GM04504 (cell line): ENCODE results near the gene FNDC7.
"Not testable (repeated sequence)": the region's sequence is repeated elsewhere in the genome, so short reads cannot be mapped to it uniquely, and the experiment has no call there.

Source experiments
- DNase-seq: peaks from one replicate; pipeline ENCODE4 v3.0.0-alpha.2; 2012; ENCODE audit warnings: low read depth

The FNDC7 gene

DNA sequence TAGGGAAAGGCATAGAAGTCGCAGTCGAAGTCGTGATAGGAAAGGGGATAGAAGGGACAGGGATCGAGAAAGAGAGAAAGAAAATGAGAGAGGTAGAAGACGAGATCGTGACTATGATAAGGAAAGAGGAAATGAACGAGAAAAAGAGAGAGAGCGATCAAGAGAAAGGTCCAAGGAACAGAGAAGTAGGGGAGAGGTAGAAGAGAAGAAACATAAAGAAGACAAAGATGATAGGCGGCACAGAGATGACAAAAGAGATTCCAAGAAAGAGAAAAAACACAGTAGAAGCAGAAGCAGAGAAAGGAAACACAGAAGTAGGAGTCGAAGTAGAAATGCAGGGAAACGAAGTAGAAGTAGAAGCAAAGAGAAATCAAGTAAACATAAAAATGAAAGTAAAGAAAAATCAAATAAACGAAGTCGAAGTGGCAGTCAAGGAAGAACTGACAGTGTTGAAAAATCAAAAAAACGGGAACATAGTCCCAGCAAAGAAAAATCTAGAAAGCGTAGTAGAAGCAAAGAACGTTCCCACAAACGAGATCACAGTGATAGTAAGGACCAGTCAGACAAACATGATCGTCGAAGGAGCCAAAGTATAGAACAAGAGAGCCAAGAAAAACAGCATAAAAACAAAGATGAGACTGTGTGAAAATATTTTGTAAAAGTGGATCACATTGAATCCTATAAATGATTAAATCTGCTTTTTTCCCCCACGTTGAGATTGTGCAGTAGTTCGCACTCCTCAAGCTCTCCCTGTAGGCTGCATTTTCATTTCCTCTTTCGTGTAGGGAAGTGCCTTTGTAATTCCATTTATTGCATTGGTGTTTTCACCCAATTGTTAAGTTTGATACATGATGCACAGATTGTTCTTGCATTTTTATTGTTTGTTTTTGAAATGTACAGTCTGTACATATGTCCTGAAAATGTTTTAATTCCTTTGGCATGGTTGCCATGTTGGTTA is 13.1 kb upstream of the FNDC7 start:
- no peak for DNase-seq

- DNase-seq = no peak
These were observed 11.4 kb upstream of the FNDC7 start for GRCh38 chr1:108701176-108701849.

DNA sequence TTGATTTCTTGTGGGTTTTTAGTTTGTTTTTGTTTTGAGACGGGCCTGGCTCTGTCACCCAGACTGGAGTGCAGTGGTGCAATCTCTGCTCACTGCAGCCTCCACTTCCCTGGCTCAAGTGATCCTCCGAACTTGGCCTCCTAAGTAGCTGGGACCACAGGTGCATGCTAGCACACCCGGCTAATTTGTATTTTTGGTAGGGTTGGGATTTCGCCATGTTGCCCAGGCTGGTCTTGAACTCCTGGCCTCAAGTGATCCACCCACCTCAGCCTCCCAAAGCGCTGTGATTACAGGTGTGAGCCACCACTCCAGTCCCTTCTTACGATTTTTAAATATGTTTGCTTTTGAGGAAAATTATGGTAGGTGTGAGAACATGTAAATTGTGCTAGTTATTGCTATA is 10.6 kb upstream of the FNDC7 start:
- DNase-seq = not testable (repeated sequence)

DNA sequence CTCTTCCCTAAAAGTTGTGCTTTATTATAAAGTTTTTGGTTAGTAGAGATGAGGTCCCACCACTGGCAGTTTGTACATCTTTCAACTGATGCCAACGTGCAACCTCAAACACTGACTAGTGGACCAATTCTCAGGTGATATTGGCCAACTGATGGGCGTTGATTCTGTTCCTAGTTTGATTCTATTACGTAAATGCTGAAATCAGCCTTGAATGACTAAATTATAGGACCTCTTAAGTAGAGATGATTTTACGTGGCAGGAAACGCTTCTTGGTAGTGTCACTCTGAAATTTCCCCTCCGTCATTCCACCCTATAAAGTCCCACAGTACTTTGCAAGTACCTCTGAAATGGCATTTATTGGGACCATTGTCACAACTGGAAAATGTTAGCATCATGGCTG is 8.8 kb upstream of the FNDC7 start:
- no peak for DNase-seq

DNA sequence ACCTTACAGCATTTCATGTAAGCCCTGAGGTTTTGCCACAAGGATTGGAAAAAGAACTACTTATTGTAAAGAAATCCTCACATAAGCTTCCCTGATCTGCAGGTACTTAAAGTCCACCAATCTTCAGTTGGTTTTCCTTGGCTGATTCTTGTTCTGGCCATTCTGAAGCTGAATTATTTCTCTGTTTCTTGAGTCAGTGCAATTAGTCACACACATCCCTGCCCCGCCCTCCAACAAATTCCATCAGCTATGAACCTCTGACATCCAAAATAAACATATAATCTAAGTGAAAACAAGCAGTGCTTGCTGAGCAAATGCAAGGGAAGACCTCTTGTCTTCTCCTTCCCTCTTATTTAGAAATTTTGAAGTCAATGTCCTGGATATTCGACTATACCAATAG is 8.2 kb upstream of the FNDC7 start:
- DNase-seq = peak; percentile 26

GRCh38 chr1:108706643-108707042 is 6.1 kb upstream of the FNDC7 start:
- DNase-seq = no peak

DNA sequence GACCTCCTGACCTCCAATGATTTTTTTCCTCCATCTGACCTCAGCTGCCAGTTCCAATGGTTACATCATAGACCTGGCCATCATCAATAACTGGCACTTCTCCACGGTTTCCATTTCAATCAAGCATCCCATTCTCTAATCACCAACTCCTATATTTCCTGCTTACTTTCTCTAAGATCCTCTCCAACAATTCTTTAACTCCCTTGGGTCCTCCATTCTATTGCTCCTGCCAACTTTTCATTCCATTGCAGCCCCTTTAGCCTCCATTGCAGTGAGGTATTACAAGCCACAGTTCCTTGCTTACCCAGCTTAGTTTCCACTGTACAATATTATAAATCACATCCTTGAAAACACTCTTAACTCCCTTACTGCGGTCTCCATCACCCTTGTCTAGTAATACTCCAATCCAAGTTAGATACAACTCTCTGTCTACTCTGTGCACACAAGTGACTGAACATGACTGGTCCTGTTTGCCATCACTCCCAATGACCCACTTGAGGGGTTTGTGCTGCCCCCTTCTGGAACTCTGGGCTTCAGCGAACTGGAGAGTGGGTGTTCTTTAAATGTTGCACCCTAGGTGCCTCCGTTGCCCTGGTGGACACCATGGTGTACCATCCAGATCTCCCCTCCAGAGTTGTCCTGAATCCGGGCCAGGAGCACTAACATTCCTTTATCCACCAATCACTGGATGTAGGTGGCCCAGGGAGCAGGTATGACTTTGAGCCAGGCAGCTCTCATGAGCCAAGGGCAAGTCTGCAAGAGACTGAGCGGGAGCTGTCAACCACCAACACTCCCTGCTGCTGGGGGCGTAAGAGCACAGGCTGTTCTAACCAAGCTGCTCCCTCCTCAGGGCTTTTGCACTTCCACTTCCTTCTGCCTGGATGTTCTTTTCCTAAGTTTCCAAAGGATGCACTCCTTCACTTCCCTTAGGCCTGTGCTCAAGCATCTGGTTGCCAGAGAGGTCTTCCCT is 3.7 kb upstream of the FNDC7 start:
- no peak for DNase-seq

DNA sequence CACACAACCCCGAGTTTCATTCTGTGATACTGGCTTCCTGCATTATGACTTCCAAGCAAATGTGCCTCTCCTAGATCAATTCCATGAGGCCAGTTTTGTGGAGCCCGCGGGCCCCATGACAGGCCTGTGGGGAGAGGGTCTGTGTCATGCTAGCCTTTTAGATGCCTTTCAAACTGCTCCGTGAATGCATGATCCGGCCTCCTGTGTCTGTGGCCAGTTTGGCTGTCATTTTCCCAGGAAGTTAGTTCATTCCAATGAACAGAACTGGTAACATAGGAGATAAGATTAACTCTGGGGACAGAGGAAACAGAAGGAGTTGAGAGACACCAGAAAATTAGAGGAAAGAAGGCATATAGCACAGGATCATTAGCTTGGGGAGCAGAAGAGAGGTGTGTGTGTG is 3.2 kb downstream of the FNDC7 start:
- no peak for DNase-seq

GRCh38 chr1:108716437-108717230 is 3.9 kb downstream of the FNDC7 start:
- no peak for DNase-seq

DNA sequence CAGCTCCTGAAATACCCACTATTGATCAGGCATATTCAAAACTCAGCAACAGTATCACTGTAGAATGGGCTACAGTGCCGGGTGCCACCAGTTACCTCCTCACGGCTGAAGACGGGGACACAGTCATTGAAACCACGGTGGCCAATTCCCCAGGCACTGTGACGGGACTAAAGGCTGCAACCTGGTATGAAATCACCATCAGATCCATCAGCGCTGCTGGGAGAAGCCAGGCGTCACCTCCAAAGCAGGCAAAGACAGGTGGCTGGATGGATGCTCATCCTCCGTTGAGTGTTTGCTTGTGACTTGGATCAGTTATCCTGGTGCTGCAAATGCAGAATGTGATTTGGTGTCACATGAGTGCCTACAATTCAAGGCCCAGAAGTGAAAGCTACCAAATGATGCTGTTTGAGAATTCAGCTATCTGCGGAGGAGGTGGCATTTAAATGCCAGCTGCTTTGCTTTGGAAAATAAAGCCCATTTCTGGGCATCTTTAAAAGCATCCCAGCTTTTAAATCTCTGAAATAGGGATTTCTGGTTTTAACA is 5.1 kb downstream of the FNDC7 start:
- DNase-seq = no peak

- no peak for DNase-seq
These were observed 6.4 kb downstream of the FNDC7 start for GRCh38 chr1:108718927-108719655.

GRCh38 chr1:108719656-108720435 is 7.1 kb downstream of the FNDC7 start:
- peak; percentile 71 for DNase-seq

DNA sequence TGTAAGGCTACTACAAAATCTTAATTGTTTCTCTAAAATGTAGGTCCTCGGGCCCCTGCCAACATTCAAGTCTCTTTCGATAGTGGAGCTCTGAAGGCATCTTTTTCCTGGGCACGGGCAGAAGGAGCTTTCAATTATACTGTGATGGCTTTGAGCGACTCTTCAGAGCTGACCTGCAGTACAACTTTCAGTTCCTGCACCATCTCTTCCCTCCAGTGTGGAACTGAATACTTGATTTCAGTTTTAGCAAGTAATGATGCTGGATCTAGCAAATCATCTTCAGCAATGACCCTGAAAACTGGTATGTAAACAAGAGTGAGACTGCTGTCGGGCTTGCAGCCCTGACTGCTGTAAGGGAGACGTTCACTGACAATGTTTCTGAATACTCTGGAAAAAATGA is 9.6 kb downstream of the FNDC7 start:
- no peak for DNase-seq

GRCh38 chr1:108725906-108726305 is 13.2 kb downstream of the FNDC7 start:
- DNase-seq = no peak

GRCh38 chr1:108728327-108728923 is 15.7 kb downstream of the FNDC7 start:
- no peak for DNase-seq

DNA sequence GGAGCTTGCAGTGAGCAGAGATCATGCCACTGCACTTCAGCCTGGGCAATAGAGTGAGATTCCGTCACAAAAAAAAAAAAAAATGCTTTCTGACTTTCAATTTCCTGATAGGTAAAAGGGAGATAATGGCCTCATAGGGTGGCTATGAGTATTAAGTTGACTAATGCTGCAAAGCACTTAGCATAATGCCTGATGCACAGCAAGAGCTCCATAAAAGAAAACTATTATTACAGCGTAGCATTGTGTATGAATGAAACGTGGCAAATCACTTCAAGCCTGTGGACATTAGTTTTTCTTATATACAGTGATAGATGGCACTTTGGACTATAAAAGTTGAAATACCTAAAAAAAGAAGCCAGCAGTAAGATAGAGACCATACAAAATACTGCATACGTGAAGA is 16.8 kb downstream of the FNDC7 start:
- DNase-seq = no peak

DNA sequence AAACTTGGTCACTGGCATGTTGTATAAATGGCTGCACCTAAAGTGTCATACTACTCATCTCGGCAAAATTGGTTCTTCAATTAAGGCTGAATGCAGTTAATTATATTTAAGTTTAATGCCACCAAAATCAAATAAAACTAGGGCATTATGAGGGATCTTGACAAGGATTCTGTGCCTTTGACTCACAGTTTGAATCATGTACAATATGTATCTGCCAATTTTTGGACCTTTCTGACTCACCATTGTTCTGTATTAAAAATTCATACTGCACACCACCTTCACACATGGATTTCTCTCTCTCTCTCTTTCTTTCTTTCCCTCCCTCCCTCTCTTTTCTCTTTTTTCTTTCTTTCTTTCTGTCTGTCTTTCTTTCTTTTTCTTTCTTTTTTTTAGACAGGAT is 19.7 kb downstream of the FNDC7 start:
- DNase-seq = no peak

DNA sequence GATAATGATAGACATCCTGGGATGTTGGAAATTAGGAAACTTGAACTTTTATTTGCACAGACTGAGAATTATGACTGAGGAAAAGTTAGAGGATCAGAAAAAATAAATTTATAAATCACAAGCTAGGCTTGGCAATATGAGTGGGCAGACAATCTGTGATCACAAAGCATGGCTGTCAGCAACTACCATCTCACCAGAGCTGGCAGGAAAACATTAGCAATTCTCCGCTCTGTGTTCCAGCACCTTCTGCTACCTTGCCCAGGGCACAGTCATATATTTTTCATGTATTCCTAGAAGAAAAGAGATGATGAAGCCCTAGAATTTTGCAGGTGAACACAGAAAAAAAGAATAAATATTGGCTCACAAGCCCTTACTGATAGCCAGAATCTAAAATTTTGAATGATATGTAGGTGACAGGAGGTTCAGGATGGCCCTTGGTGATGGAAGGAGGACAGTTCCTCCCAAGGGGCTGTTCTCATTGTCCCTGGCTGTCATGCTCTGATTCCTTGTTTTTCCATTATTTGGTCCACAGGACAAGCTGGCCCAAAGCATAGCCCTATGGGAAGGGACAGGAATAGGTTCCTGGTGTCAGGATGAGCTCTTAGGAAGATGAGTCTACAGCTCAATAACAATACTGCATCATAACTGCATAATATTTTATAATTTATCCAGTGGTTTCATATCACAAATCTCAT is 21.6 kb downstream of the FNDC7 start:
- DNase-seq = no peak

DNA sequence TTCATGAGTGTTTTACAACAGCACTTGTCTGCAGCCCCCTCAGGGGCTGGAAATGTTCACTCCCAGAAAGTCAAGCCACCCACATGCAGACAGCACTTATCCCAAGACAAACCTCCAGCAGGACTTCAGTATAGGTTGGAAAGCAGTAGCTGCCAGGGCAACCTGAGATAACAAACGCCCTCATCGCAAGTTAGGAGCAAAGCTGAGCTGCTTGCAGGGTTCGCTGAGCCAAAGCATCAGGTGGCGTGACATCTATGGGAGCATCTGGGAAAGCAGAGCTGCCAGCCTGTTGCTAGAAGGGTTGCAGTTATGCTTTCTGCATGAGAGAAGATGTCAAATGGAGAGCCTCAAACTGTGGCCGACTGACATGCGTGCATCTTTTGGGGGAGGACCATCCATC is 29.5 kb downstream of the FNDC7 start:
- no peak for DNase-seq
